ENCODE results near the gene EIF3M. TPM values are rescaled to one million over a fixed set of nuclear protein-coding genes. Genes with fewer than 3 reads are reported as not detected.

Gene EIF3M
- total and polyA plus RNA-seq, 2 donors (not counting 1 experiment from before 2014, with no cell fraction given): 240 to 491 TPM

DNA sequence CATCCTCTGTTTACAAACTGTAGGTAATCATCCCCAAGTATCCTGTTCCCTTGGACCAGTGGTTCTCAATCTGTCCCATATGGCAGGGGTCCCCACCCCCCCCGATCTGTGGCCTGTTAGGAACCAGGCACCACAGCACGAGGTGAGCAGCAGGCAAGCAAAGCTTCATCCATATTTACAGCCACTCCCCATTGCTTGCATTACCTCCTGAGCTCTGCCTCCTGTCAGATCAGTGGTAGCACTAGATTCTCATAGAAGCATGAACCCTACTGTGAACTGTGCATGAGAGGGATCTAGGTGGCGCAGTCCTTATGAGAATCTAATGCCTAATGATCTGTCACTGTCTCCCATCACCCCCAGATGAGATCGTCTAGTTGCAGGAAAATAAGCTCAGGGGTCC lies 33.4 kb upstream of the EIF3M start:
- Histone ChIP-seq H3K4me3 (replicated peaks in 1 of 4; ENCODE audit: control extremely low read depth in 1 of 4, insufficient read depth in 1 of 4, low read depth in 3 of 4, low read length in 4 of 4) (no peak overlapping the region), H3K27me3 (ENCODE audit: control insufficient read depth, insufficient read depth, low read length) (no peaks in the 10 kb centered on the region), H2AFZ (ENCODE audit: low read length) (no peak overlapping the region), H3K9me3 (ENCODE audit: control insufficient read depth, insufficient read depth, low read depth, low read length) (no peaks in the 10 kb centered on the region), H3K27ac (ENCODE audit: insufficient read depth, low read length) (no peak overlapping the region), H3K9ac (ENCODE audit: insufficient read depth, low read length) (no peak overlapping the region), H4K20me1 (ENCODE audit: control insufficient read depth, extremely low read depth, insufficient read depth, low read length) (no peaks in the 10 kb centered on the region), H3K79me2 (ENCODE audit: control insufficient read depth, insufficient read depth, low read length) (no peaks in the 10 kb centered on the region), H3K4me2 (ENCODE audit: extremely low read depth, insufficient read depth, low read length) (no peak overlapping the region), H3K4me1 (ENCODE audit: control insufficient read depth, extremely low read depth, insufficient read depth, low read length) (no peaks in the 10 kb centered on the region), H3K36me3 (ENCODE audit: control insufficient read depth, insufficient read depth, low read length) (no peaks in the 10 kb centered on the region)
- no peak for DNase-seq (ENCODE audit: low read depth in 2 of 2)
- TF ChIP-seq EZH2 (IDR thresholded peaks at IDR 0.05; ENCODE audit: low read length, missing control alignments): no peak
- TF ChIP-seq, protein P1, sequence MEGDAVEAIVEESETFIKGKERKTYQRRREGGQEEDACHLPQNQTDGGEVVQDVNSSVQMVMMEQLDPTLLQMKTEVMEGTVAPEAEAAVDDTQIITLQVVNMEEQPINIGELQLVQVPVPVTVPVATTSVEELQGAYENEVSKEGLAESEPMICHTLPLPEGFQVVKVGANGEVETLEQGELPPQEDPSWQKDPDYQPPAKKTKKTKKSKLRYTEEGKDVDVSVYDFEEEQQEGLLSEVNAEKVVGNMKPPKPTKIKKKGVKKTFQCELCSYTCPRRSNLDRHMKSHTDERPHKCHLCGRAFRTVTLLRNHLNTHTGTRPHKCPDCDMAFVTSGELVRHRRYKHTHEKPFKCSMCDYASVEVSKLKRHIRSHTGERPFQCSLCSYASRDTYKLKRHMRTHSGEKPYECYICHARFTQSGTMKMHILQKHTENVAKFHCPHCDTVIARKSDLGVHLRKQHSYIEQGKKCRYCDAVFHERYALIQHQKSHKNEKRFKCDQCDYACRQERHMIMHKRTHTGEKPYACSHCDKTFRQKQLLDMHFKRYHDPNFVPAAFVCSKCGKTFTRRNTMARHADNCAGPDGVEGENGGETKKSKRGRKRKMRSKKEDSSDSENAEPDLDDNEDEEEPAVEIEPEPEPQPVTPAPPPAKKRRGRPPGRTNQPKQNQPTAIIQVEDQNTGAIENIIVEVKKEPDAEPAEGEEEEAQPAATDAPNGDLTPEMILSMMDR (conservative IDR thresholded peaks at IDR 0.05 in 1 of 2, IDR thresholded peaks at IDR 0.05 in 1 of 2; ENCODE audit: low read depth in 1 of 2, low read length in 2 of 2): no peak

DNA sequence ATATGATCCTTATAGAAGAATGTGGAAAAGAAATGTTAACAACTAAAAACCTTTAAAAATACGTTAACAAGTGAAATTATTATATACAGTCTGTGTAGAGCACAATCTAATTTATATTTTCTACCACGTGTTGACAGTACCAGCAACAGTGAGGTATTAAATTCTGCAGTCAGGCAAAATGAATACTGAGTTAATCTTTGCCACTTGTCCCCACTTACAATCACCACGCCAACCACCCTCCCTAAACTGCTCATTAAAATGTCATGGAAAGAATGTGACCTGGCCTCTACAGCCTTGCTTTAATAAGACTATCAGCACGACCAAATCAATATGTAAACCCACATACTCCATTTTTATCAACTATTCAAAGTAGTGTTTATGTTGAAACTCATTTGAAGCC lies 28.5 kb upstream of the EIF3M start:
- no peaks in the 10 kb centered on the region for H4K20me1 ChIP-seq (ENCODE audit: control insufficient read depth, extremely low read depth, insufficient read depth, low read length)
- H3K4me2 ChIP-seq (ENCODE audit: extremely low read depth, insufficient read depth, low read length): no peak overlapping the region
- H3K9me3 ChIP-seq (ENCODE audit: control insufficient read depth, insufficient read depth, low read depth, low read length): no peaks in the 10 kb centered on the region
- H3K4me1 ChIP-seq (ENCODE audit: control insufficient read depth, extremely low read depth, insufficient read depth, low read length): no peaks in the 10 kb centered on the region
- no peaks in the 10 kb centered on the region for H3K27me3 ChIP-seq (ENCODE audit: control insufficient read depth, insufficient read depth, low read length)
- no peaks in the 10 kb centered on the region for H3K79me2 ChIP-seq (ENCODE audit: control insufficient read depth, insufficient read depth, low read length)
- H2AFZ ChIP-seq (ENCODE audit: low read length): no peak overlapping the region
- H3K36me3 ChIP-seq (ENCODE audit: control insufficient read depth, insufficient read depth, low read length): no peaks in the 10 kb centered on the region
- no peak for DNase-seq (ENCODE audit: low read depth in 2 of 2)
- TF ChIP-seq EZH2 (IDR thresholded peaks at IDR 0.05; ENCODE audit: low read length, missing control alignments): no peak
- TF ChIP-seq, protein P1 (conservative IDR thresholded peaks at IDR 0.05 in 1 of 2, IDR thresholded peaks at IDR 0.05 in 1 of 2; ENCODE audit: low read depth in 1 of 2, low read length in 2 of 2): no peak
- no peak overlapping the region for H3K27ac ChIP-seq (ENCODE audit: insufficient read depth, low read length)
- no peak overlapping the region for H3K4me3 ChIP-seq (replicated peaks in 1 of 4; ENCODE audit: control extremely low read depth in 1 of 4, insufficient read depth in 1 of 4, low read depth in 3 of 4, low read length in 4 of 4)
- no peak overlapping the region for H3K9ac ChIP-seq (ENCODE audit: insufficient read depth, low read length)

DNA sequence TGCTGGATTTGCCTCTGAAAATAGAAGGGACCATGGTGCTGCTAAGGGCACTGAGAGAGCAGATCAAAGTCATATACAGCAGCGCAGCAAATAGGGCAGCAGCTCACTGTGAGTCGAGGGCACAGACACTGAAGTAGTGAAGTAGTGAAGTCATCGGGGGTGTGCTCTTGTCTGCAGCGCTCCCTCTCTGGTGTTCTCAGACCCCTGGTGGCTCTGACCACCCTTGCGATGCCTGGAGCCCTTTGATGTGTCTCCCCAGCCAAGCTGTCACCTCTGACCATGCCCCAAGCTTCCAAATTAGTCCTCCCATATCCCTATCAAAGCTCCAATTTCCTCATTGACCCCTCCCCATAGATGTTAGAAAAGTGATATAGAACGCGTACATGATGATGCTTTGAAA lies 27.7 kb upstream of the EIF3M start:
- Histone ChIP-seq H3K36me3 (ENCODE audit: control insufficient read depth, insufficient read depth, low read length) (no peaks in the 10 kb centered on the region), H3K4me3 (replicated peaks in 1 of 4; ENCODE audit: control extremely low read depth in 1 of 4, insufficient read depth in 1 of 4, low read depth in 3 of 4, low read length in 4 of 4) (no peak overlapping the region)

More for the DNA sequence above, 27.7 kb upstream of the EIF3M start:
- no peak overlapping the region for H3K4me2 ChIP-seq (ENCODE audit: extremely low read depth, insufficient read depth, low read length)
- H2AFZ ChIP-seq (ENCODE audit: low read length): no peak overlapping the region
- no peak for TF ChIP-seq EZH2 (IDR thresholded peaks at IDR 0.05; ENCODE audit: low read length, missing control alignments)
- TF ChIP-seq, protein P1 (conservative IDR thresholded peaks at IDR 0.05 in 1 of 2, IDR thresholded peaks at IDR 0.05 in 1 of 2; ENCODE audit: low read depth in 1 of 2, low read length in 2 of 2): no peak
- DNase-seq (ENCODE audit: low read depth in 2 of 2): no peak
- no peaks in the 10 kb centered on the region for H3K27me3 ChIP-seq (ENCODE audit: control insufficient read depth, insufficient read depth, low read length)
- H3K9ac ChIP-seq (ENCODE audit: insufficient read depth, low read length): no peak overlapping the region
- no peaks in the 10 kb centered on the region for H3K4me1 ChIP-seq (ENCODE audit: control insufficient read depth, extremely low read depth, insufficient read depth, low read length)
- H4K20me1 ChIP-seq (ENCODE audit: control insufficient read depth, extremely low read depth, insufficient read depth, low read length): no peaks in the 10 kb centered on the region
- no peak overlapping the region for H3K27ac ChIP-seq (ENCODE audit: insufficient read depth, low read length)
- H3K79me2 ChIP-seq (ENCODE audit: control insufficient read depth, insufficient read depth, low read length): no peaks in the 10 kb centered on the region
- no peaks in the 10 kb centered on the region for H3K9me3 ChIP-seq (ENCODE audit: control insufficient read depth, insufficient read depth, low read depth, low read length)
